Measurements from ENCODE around the gene HRH3. TPM values are rescaled to one million over a fixed set of nuclear protein-coding genes. Genes with fewer than 3 reads are reported as not detected.

Gene HRH3
- total RNA-seq, 1 experiment from 2014 or later, result not detected

DNA sequence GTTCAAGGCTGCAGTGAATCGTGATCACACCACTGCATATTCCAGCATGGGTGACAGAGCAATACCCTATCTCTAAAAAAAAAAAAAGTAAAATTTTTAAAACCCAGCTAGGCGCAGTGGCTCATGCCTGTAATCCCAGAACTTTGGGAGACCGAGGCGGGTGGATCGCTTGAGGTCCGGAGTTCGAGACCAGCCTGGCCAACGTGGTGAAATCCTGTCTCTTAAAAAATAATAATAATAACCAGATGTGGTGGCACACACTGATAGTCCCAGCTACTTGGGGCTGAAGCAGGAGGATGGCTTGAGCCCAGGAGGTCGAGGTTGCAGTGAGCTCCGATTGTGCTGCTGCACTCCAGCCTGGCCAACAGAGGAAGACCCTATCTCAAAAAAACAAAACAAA, 23.8 kb downstream of the HRH3 start:
- in situ Hi-C loops (cut with HindIII; ENCODE audit: low pct_unique_long_range_greater_than_20kb, low sequenced_read_pairs), result loop anchor here (25.0 kb wide), 1 partner anchor 91 kb away; no protein-coding TSS in a partner anchor
- no peak for DNase-seq (ENCODE audit: low read depth, low spot score)

DNA sequence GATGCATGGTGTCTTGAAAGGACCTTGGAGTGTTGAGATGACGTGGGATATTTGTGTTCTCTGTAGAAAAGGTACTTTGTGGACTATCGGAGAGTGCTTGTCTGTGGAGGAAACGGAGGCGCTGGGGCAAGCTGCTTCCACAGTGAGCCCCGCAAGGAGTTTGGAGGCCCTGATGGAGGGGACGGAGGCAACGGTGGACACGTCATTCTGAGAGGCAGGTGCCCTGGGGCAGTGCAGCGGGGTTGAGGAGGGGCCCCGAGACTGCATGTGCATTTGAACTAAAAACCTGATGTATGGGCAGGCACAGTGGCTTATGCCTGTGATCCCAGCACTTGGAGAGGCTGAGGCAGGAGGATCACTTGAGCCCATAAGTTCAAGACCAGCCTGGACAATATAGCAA, 24.3 kb downstream of the HRH3 start:
- no peak for DNase-seq (ENCODE audit: low read depth, low spot score)
- in situ Hi-C loops (cut with HindIII; ENCODE audit: low pct_unique_long_range_greater_than_20kb, low sequenced_read_pairs), result loop anchor here (25.0 kb wide), 1 partner anchor 92 kb away; no protein-coding TSS in a partner anchor

DNA sequence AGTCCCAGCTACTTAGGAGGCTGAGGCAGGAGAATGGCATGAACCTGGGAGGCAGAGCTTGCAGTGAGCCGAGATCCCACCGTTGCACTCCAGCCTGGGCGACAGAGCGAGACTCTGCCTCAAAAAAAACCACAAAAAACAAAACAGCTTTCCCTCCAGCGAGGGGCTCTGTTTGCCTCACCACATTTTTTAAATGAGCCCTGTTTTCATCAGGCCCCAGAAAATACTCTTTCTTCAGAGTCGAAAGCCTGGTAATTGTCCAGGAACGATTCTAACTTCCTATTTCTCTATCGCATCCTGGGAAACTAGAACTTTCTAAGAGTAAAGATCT, 25.0 kb downstream of the HRH3 start:
- DNase-seq (ENCODE audit: low read depth, low spot score), result no peak
- in situ Hi-C loops (cut with HindIII; ENCODE audit: low pct_unique_long_range_greater_than_20kb, low sequenced_read_pairs), result loop anchor here (25.0 kb wide), 1 partner anchor 92 kb away; no protein-coding TSS in a partner anchor

DNA sequence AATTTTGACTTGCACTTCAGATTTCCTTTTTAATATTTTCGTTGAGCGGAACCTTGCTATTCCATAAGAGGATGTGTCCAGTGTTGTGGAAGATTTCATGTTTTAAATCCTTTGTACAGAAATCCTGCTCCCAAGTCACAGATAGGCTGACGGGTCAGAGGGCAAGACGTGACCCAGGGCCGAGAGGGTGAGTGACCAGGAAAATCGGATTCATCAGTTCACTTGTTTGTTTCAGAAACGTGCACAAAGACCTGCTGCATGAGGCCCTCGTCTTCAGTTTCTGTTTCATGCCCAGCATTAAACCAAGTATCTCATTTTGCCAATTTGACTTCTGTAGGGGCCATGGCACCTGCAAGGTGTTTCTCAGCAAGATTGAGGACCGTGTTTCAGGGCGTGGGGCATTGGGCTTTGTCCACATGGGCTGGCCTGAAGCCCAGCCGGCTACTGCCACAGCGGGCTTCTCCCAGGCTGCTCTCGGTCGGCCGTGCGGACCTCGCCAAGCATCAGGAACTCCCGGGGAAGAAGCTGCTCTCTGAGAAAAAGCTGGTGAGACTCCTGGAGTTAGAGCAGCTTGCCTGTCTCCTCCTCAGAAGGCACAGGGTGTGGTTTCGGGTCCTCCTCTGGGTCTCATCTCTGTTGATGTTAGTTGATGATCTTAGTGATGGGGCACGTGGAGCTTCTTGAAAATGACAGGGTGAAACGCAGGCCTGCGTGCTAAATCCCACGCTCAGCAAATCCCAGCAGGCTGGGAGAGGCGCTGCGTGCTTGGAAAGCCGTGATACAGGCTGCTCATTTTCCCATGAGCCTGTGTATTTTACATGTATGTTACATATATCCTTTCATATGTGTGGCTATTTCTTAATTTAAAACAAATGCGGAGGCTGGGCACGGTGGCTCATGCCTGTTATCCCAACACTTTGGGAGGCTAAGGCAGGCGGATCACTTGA, 26.7 kb downstream of the HRH3 start:
- in situ Hi-C loops (cut with HindIII; ENCODE audit: low pct_unique_long_range_greater_than_20kb, low sequenced_read_pairs), result loop anchor here (25.0 kb wide), 1 partner anchor 94 kb away; no protein-coding TSS in a partner anchor
- no peak for DNase-seq (ENCODE audit: low read depth, low spot score)

DNA sequence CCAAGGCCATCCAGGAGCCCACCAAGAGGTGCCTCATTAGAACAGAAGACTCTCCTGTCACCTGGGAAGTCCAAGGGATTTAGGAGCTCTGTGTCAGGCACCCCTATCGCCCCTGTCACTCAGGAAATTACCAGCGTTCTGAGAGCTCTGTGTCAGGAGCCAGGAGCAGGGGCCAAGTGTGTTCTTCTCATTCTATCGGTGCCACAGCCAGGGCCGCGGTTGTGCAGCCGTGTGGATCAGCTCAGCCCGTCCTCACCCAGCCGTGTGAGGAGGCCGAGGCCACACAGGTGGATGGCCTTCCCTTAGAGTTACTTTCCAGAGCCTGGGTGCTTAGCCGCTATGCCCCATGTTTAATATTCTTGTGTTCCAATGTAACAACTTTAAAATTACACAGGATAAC, 27.4 kb downstream of the HRH3 start:
- in situ Hi-C loops (cut with HindIII; ENCODE audit: low pct_unique_long_range_greater_than_20kb, low sequenced_read_pairs), result loop anchor here (25.0 kb wide), 1 partner anchor 95 kb away; no protein-coding TSS in a partner anchor
- no peak for DNase-seq (ENCODE audit: low read depth, low spot score)

DNA sequence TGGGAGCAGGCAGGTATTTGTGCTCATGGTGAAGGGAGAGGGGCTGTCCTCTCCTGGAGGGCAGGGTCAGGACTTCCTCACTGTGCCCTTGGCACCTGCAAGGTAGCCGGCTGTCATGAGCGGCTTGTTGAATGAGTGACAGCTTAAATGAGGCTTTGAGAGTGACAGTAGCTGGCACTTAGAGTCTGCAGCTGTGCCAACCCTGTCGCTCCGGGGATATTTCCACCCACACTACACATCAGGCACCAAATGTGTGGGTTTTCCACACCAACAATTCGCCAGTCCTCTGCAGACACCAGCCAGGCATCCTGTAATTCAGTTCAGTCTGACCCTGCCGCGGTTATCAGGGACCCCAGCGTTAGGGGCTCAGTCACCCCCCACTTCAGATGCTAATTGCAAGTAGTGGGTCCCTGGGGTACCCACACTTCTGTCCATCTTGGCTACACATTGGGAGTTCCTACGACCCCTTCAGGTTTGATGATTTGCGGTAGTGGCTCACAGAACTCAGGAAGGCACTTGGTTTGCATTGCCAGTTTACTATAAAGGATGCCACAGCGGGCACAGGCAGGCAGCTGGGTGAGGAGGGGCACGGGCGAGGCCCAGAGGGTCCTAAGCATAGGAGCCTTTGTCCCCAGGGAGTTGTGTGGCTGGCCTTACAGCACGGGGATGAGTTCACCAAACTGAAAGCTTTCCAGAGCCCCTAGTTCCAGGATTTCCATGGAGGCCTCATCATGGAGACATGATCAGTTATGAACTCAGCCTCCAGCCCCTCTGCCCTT, 28.1 kb downstream of the HRH3 start:
- in situ Hi-C loops (cut with HindIII; ENCODE audit: low pct_unique_long_range_greater_than_20kb, low sequenced_read_pairs), result loop anchor here (25.0 kb wide), 1 partner anchor 95 kb away; no protein-coding TSS in a partner anchor
- no peak for DNase-seq (ENCODE audit: low read depth, low spot score)

DNA sequence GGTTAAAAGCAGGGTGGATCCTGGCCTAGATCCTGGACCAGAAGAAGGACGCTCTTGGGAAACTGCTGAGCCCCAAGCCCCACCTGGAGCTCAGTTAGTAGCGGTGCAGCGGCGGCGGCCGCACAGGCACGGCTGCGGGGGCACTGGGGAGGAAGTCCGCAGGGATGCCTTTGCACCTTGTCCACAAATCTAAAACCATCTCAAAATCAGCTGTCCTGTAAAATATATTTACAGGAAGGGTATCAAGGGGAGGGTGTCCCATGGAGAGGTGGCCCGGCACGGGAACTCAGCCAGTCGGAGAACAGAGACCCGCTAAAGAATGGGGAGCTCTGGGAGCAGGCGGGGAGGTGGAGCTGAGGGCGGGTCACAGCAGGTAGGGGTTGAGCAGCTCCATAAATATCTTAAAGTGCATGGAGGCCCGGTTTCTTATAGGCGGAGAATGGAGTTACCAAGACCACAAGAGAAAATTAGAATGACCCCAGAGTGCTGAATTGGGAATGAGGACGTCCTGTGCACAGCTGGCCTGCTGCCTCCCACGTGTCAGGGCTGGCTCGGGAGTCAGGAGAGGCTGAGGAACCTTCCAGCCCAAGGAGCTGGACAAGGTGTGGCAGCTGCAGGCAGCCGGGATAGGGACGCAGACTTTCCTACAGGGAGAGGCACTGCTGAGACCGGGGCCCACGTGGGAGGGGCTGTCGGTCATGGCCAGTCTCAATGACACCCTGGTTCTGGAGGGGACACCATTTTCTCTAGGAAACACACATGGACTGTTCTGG, 29.3 kb downstream of the HRH3 start:
- DNase-seq (ENCODE audit: low read depth, low spot score), result no peak
- in situ Hi-C loops (cut with HindIII; ENCODE audit: low pct_unique_long_range_greater_than_20kb, low sequenced_read_pairs), result loop anchor here (25.0 kb wide), 1 partner anchor 96 kb away; no protein-coding TSS in a partner anchor

DNA sequence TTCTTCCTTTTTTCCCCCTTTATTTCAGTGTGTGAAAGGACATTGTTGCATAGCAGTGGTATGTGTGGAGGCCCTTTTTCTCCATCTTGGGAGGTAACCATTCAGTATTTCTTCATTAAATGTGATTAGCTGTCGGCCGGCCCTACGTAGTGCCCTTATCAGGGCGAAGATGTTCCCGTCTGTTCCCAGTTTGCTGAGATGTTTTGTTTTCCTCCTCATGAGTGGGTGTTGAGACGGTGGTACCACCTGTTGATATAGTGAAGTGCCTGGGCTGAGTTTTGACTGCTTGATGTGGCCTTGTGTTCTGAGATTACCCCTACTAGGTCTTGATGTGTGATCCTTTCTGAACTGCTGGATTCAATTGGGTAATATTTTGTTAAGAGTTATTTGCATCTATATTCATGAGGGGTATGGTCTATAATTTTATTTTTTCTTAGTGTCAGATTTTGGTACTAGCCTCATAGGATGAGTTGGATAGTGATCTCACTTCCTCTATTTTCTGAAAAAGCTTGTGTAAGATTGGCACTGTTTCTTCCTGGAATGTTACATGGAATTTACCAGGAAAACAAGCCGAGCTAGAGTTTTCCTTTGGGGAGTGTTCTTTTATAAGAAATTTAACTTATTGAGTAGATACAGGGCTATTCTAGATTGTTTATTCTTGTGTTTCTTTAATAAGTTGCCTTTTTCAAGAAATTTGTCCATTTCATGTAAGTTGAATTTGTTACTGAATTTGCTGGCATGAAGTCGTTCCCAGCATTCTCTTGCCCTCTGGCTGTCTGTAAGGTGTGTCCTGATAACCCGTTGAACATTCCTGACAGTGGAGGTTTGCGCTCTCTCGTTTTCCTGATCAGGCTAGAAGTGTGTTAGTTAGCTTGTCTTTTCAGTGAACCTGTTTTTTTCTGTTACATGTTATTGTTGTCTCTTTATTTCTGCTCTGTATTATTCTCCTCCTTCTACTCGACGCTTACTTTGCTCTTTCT, 32.9 kb downstream of the HRH3 start:
- DNase-seq (ENCODE audit: low read depth, low spot score), result no peak
- in situ Hi-C loops (cut with HindIII; ENCODE audit: low pct_unique_long_range_greater_than_20kb, low sequenced_read_pairs), result loop anchor here (25.0 kb wide), 1 partner anchor 100 kb away; no protein-coding TSS in a partner anchor

DNA sequence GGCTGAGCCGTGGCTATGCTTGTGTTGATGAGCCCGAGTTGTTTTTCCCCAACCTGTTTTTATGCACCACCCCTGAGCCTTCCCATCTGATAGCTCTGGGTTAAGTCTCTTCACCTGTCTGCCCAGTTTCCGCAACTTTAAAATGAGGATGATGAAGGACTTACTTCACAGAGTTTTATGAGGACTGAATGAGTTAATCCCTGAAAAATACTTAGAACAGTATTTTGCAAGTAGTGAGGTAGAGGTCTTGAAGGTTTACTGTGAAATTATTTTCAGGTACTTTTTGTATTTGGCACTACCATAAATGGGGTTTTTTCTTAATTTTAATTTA, 34.0 kb downstream of the HRH3 start:
- DNase-seq (ENCODE audit: low read depth, low spot score), result no peak
- in situ Hi-C loops (cut with HindIII; ENCODE audit: low pct_unique_long_range_greater_than_20kb, low sequenced_read_pairs), result loop anchor here (25.0 kb wide), 1 partner anchor 101 kb away; no protein-coding TSS in a partner anchor

DNA sequence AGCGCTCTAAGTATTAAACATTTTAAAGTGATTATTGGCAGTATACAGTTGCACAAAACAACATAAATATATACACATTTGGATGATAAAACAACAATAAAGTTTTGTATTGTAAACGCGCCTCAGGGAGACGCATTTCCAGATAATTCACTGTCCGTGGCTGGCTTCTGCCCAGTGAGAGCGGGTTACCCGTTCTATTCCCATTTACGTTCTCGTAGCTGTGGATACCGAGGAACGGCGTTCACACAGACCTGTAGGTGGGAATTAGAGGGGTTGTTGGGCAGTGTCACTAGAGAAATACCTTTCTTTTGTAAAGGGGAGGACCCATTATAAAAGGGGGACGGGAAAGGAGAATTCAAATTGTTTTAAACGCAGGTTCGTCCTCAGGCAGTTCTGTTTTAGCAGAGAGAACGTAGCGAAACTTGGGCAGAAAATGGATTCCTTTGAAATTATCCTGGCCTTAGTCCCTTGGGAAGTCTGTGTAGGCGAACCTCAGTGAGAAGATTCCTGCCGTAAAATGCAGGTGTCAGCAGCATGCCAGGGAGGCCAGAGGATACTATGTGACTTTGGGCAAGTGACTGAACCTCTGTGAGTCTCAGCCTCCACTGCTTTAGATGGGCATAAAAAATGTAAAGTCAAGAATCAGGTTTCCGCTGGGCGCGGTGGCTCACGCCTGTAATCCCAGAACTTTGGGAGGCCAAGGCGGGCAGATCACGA, 36.5 kb downstream of the HRH3 start:
- DNase-seq (ENCODE audit: low read depth, low spot score), result no peak
- in situ Hi-C loops (cut with HindIII; ENCODE audit: low pct_unique_long_range_greater_than_20kb, low sequenced_read_pairs), result loop anchor here (25.0 kb wide), 1 partner anchor 104 kb away; no protein-coding TSS in a partner anchor

DNA sequence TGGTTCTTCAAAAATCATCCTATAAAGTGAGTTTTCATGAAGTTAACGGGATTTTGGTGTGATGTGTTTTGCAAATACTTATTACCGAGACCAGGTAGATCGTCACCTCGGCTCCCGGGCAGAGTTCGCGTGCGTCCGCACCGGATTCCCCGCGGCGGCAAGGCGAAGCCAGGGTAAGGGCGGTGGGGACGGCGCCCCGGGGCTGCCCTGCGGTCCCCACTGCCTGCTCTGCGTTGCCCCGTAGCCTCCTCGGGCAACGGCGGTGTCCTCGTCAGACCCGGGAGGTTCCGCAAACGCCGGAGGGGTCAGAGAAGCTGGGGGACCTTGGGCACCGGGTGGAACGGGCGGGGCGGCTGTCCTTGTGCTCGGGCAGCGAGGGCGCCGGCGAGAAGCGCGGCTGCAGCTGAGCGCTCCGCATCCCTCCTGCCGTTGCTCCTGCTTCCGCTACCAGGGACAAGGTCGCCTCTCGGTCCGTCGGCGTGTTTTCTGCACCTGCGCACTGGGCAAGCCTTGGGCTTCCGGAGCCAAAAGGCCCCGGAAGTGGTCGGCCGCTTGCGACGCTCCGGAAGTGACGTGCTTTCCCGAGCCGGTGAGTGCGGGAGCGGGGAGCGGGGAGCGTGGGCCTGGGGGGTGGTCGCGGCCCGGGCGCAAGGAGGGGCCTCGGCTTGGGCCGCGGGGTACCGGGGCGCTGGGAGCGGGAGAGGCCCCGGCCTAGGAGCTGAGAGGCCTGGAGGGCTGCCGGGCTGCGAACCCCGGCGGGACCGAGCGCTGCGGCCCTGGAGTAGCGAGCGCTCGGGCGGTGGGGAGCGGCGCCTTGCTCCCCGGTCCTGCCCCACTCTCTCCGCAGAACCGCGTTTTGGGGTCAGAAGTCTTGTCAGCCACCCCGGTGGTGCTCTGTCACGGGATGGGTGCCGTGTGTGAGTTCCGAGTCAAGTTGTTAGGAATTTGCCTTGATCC, 37.3 kb downstream of the HRH3 start, which contains the start of gene MTG2:
Gene MTG2, plus strand, starts transcription at position 560 of the 957 bp plus-strand sequence. CDS start 10,393 bp downstream, outside the sequence.
- in situ Hi-C loops (cut with HindIII; ENCODE audit: low pct_unique_long_range_greater_than_20kb, low sequenced_read_pairs), result loop anchor here (25.0 kb wide), 1 partner anchor 105 kb away; no protein-coding TSS in a partner anchor
- peak; percentile 97 for DNase-seq (ENCODE audit: low read depth, low spot score)

DNA sequence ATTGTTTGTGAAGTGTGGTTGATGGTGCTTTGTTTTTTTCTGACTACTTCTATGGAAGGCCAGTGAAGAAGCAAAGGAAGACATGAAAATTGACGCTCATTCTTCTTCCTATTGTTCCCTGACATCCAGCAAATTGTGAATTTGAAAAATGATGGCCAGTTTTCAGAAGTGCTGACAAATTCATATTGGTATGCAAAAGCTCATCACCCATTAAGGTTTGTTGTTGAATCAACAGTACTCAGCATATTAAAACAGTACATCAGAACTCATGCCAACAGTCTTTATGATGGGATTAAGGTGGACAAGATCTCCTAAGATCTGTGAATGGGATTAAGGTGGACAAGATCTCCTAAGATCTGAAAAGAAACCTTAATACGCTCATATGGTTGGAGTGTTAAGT, 38.3 kb downstream of the HRH3 start:
- in situ Hi-C loops (cut with HindIII; ENCODE audit: low pct_unique_long_range_greater_than_20kb, low sequenced_read_pairs), result loop anchor here (25.0 kb wide), 1 partner anchor 105 kb away; no protein-coding TSS in a partner anchor
- peak; percentile 9 for DNase-seq (ENCODE audit: low read depth, low spot score)

DNA sequence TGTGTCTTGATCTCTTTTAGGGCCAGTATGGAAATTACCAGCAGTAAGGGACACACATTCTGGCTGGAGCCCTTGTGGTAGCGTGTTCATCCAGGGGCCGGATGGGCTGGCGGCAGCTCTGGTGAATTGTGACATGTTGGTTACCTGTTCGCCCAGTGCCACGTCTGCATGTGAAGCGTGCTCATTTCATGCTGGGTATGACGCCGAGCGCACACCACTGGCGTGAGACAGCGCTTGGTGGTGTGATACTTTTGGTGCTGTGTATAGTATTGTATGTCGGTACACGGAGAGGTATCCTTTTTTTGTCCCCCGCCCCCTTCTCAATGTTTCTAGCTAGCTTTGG, 40.9 kb downstream of the HRH3 start:
- in situ Hi-C loops (cut with HindIII; ENCODE audit: low pct_unique_long_range_greater_than_20kb, low sequenced_read_pairs), result loop anchor here (25.0 kb wide), 1 partner anchor 108 kb away; no protein-coding TSS in a partner anchor
- no peak for DNase-seq (ENCODE audit: low read depth, low spot score)

DNA sequence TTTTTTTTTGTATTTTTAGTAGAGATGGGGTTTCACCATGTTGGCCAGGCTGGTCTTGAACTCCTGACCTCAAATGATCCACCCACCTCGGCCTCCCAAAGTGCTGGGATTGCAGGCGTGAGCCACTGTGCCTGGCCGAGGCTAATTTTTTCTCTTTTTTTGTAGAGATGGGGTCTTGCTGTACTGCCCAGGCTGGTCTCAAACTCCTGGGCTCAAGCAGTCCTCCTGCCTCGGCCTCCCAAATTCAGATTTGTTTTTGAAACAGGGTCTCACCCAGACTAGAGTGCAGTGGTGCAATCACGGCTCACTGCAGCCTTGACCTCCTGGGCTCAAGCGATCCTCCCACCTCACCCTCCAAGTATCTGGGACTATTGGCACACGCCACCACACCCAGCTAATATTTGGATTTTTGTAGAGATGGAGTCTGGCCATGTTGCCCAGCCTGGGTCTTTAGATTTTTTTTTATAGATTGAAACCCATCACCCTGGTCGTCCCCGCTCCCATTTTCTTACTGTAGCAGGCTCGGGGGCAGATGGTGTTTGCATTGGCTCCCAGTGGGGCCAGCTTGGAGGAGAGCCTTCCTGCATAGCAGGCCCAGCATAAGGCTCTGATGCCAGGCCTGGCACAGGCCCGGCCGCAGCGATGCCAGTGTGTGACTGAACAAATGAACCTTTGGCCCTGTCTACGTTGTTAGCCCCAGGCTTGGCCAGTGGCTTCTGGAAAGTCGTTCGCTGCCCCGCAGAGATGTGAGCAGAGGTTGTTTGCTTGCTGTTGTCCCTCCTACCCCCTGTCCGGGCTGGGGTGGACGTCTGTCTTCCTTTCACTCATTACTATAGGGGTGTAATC, 41.5 kb downstream of the HRH3 start:
- in situ Hi-C loops (cut with HindIII; ENCODE audit: low pct_unique_long_range_greater_than_20kb, low sequenced_read_pairs), result loop anchor here (25.0 kb wide), 1 partner anchor 109 kb away; no protein-coding TSS in a partner anchor
- no peak for DNase-seq (ENCODE audit: low read depth, low spot score)

Measured in SK-MEL-5 (cell line).